ENCODE measurements around the gene SDR42E2. TPM values are rescaled to one million over a fixed set of nuclear protein-coding genes. Genes with fewer than 3 reads are reported as not detected.

SDR42E2 gene
- polyA plus RNA-seq, 3 donors = 0.16 to 0.23 TPM; not detected in 1

GRCh38 chr16:22235839-22236745 is 73.8 kb downstream of the SDR42E2 start:
- Histone ChIP-seq H3K27me3 (ENCODE audit: control insufficient read depth in 2 of 2, insufficient read depth in 2 of 2, low read length in 2 of 2) (no peaks in the 10 kb centered on the region), H3K9ac (ENCODE audit: insufficient read depth, low read length, poor library complexity, severe bottlenecking) (no peak overlapping the region), H3K4me1 (ENCODE audit: control insufficient read depth in 1 of 2, insufficient read depth in 2 of 2, low read length in 2 of 2) (peaks cover 12 to 16% of the 10 kb centered on the region in 2 donors), H4K20me1 (ENCODE audit: insufficient read depth, low read length) (no peaks in the 10 kb centered on the region), H3K4me3 (replicated peaks in 1 of 3; ENCODE audit: low read depth in 2 of 3, low read length in 3 of 3) (no peak overlapping the region), H2AFZ (ENCODE audit: insufficient read depth, low read depth, low read length, poor library complexity, severe bottlenecking) (no peak overlapping the region), H3K36me3 (replicated peaks in 1 of 2; ENCODE audit: control insufficient read depth in 1 of 2, insufficient read depth in 2 of 2, low read length in 2 of 2) (peaks cover 2 to 16% of the 10 kb centered on the region in 2 donors), H3K4me2 (replicated peaks; ENCODE audit: extremely low read depth, low read length, poor library complexity, severe bottlenecking) (no peak overlapping the region), H3K27ac (ENCODE audit: low read depth in 1 of 2, low read length in 2 of 2) (no peak overlapping the region), H3K9me3 (replicated peaks in 1 of 2; ENCODE audit: control insufficient read depth in 1 of 2, insufficient read depth in 1 of 2, low read length in 2 of 2) (no peaks in the 10 kb centered on the region), H3K79me2 (ENCODE audit: insufficient read depth, low read length) (no peaks in the 10 kb centered on the region)
- Mint-ChIP-seq H3K4me3 (no peak overlapping the region), H3K4me1 (peaks cover 20% of the 10 kb centered on the region), H3K27me3 (ENCODE audit: low read depth in 3 of 3) (peaks cover 0 to 3% (median 2%) of the 10 kb centered on the region in 3 donors), H3K36me3 (peaks cover 17 to 36% of the 10 kb centered on the region in 2 donors), H3K9me3 (no peaks in the 10 kb centered on the region), H3K27ac (peak overlapping the region in 1 of 7 donors; percentile 12)
- WGBS (ENCODE audit: insufficient coverage) = 76% methylated on average over 3 of the region's 9 CpGs
- no peak for TF ChIP-seq CTCF (IDR thresholded peaks at IDR 0.05)
- DNase-seq = no peak
- intact Hi-C loops (cut with micrococcal nuclease) = no loop called here

- Histone ChIP-seq H3K36me3 (replicated peaks in 1 of 2; ENCODE audit: control insufficient read depth in 1 of 2, insufficient read depth in 2 of 2, low read length in 2 of 2) (peaks cover 0 to 6% of the 10 kb centered on the region in 2 donors), H3K4me2 (replicated peaks; ENCODE audit: extremely low read depth, low read length, poor library complexity, severe bottlenecking) (no peak overlapping the region)
Observed at GRCh38 chr16:22239131-22239805, 77.0 kb downstream of the SDR42E2 start.

More at GRCh38 chr16:22239131-22239805, 77.0 kb downstream of the SDR42E2 start:
- Histone ChIP-seq H3K79me2 (ENCODE audit: insufficient read depth, low read length) (no peaks in the 10 kb centered on the region), H3K4me3 (replicated peaks in 1 of 3; ENCODE audit: low read depth in 2 of 3, low read length in 3 of 3) (no peak overlapping the region), H3K9ac (ENCODE audit: insufficient read depth, low read length, poor library complexity, severe bottlenecking) (no peak overlapping the region), H2AFZ (ENCODE audit: insufficient read depth, low read depth, low read length, poor library complexity, severe bottlenecking) (no peak overlapping the region), H3K9me3 (replicated peaks in 1 of 2; ENCODE audit: control insufficient read depth in 1 of 2, insufficient read depth in 1 of 2, low read length in 2 of 2) (no peaks in the 10 kb centered on the region), H3K4me1 (ENCODE audit: control insufficient read depth in 1 of 2, insufficient read depth in 2 of 2, low read length in 2 of 2) (peaks cover 18 to 24% of the 10 kb centered on the region in 2 donors), H3K27ac (ENCODE audit: low read depth in 1 of 2, low read length in 2 of 2) (no peak overlapping the region), H4K20me1 (ENCODE audit: insufficient read depth, low read length) (no peaks in the 10 kb centered on the region), H3K27me3 (ENCODE audit: control insufficient read depth in 2 of 2, insufficient read depth in 2 of 2, low read length in 2 of 2) (no peaks in the 10 kb centered on the region)
- Mint-ChIP-seq H3K27ac (peak overlapping the region in 2 of 7 donors; percentile 15 to 80), H3K4me3 (no peak overlapping the region), H3K27me3 (ENCODE audit: low read depth in 3 of 3) (peaks cover 0 to 3% (median 0%) of the 10 kb centered on the region in 3 donors), H3K4me1 (peaks cover 24% of the 10 kb centered on the region), H3K9me3 (no peaks in the 10 kb centered on the region), H3K36me3 (peaks cover 11 to 17% of the 10 kb centered on the region in 2 donors)
- intact Hi-C loops (cut with micrococcal nuclease) = no loop called here
- WGBS (ENCODE audit: insufficient coverage) = 85% methylated on average over 13 of the region's 14 CpGs
- no peak for TF ChIP-seq CTCF (IDR thresholded peaks at IDR 0.05)
- DNase-seq = no peak
